A549 treated with AZD2906 at 1 μM for 4 hours (cell line): ENCODE measurements around the gene DHFR. TPM values are rescaled to one million over a fixed set of nuclear protein-coding genes. Genes with fewer than 3 reads are reported as not detected.

ENCODE experiments used
- total RNA-seq: library from RNA; stranded (reverse); fragments of 200-300 nt; extraction: Qiagen RNA extraction; gene quantifications from 5 replicates; pipeline ENCODE4 v1.2.3, GENCODE V29; 2022

DHFR gene
- 43.2 to 69.0 TPM (median 45.9 TPM) in 5 replicates for total RNA-seq

DNA sequence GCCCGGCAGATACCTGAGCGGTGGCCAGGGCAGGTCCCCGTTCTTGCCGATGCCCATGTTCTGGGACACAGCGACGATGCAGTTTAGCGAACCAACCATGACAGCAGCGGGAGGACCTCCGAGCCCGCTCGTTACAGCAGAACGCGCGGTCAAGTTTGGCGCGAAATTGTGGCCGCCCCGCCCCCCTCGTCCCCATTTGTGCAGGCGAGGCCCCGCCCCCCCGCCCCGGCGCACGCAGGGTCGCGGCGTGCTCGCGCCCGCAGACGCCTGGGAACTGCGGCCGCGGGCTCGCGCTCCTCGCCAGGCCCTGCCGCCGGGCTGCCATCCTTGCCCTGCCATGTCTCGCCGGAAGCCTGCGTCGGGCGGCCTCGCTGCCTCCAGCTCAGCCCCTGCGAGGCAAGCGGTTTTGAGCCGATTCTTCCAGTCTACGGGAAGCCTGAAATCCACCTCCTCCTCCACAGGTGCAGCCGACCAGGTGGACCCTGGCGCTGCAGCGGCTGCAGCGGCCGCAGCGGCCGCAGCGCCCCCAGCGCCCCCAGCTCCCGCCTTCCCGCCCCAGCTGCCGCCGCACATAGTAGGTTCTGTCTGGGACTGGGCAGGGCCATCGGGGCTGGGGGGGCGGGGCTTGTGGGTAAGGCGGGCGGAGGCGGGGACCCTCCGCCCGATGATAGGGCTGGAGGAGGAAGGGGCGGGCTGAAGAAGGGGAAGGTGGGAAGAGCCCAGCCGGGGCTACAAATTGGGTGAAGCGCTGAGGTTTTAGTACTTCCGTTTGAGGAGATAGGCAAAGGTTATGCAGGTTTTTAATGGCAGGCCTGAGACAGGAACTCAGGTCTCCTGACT lies at the start of gene DHFR, which contains the start of gene MSH3:
TSS of gene DHFR (minus strand) at position 593 of the 840 bp plus-strand sequence. CDS start at position 99, 494 bp downstream.
TSS of gene MSH3 (plus strand) at position 262 of the 840 bp plus-strand sequence. CDS start at position 338, 76 bp downstream.

Other genes with a start within 250 kb of the DHFR start
- gene ZFYVE16, start 246.9 kb downstream of the DHFR start, total RNA-seq: 10.3 to 15.4 TPM (median 13.3 TPM) in 5 replicates
- 1.0 to 1.7 TPM (median 1.7 TPM) in 5 replicates for gene FAM151B, start 166.9 kb downstream of the DHFR start, total RNA-seq
- 0.03 to 0.15 TPM (median 0.06 TPM) in 5 replicates for gene ANKRD34B, start 84.7 kb downstream of the DHFR start, total RNA-seq
- 5.8 to 8.3 TPM (median 6.9 TPM) in 5 replicates for gene MSH3, start 331 bp downstream of the DHFR start, total RNA-seq